HG03139 (cell line): ENCODE measurements around the gene RFX8.
"Not testable (repeated sequence)": the region's sequence is repeated elsewhere in the genome, so short reads cannot be mapped to it uniquely, and the experiment has no call there.

Experiments
- ATAC-seq: cut with Tn5 transposase; IDR thresholded peaks from one replicate; pipeline ENCODE4 v1.9.1; 2021; ENCODE audit not compliant: unreplicated experiment

The RFX8 gene

DNA sequence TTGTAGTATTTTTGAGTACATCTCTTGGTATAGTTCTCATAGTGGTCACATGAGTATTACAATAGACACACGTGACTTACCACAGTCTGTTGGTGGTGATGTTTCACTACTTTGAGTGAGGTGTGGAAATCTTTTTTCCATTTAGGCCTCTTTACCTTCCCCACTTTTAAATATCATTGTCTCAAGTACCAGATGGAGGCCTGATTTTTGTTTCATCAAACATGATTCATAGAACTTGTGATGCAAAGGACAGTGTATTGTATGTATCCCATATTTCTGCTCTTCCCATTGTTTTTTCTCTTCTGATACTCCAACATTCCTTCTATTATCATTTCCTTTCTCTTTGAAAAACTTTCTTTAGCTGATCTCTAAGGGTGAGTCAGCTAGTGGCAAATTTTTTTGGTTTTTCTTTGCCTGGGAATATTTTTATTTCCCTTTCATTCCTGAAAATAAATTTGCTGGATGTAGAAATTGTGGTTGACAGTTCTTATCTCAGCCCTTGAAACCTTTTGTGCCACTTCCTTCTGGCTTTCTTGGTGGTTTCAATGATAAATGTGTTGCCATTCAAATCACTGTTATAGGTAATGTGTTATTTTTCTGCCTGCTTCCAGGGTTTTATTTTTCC lies 32.8 kb downstream of the RFX8 start:
- no peak for ATAC-seq

DNA sequence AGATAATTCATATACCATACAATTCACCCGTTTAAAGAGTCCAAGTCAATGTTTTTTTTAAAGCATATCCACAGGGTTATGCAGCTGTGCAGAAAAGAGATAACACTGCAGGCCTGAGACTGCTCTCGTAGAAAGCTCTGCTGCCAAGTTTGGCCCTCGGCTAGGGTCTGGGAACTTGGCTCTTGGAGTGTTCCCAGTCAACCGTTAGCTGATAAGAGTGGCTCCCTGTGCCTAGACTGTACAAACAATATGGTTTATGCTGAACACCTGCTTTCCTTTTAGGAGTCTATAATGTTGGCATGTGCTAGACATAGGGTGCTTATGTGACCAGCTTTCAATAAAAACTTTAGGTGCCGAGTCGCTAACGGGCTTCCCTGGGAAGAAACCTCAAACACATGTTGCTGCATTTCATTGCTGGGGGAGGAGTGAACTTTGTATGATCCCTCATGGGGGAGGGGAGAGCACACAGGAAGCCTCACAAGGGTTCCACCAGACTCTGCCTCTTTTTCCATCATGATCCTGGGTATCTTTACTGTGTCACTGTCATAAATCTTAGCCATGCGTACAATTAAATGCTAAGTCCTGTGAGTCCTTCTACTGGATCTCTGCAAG lies 34.7 kb downstream of the RFX8 start:
- ATAC-seq, result no peak

DNA sequence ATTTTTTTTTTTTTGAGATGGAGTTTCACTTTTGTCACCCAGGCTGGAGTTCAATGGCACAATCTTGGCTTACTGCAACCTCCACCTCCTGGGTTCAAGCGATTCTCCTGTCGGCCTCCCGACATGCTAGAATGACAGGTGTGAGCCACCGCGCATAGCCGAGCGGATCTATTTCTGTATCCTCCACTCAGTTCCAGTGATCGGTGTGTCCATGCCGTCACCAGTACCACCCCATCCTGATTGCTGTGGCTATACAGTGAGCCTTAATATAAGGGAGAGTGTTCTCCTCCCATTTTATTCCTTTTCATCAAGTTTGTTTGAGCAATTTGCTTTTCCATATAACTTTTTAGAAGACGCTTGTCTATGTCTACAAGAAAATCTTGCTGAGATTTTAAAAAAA lies 35.2 kb downstream of the RFX8 start:
- ATAC-seq, result no peak

DNA sequence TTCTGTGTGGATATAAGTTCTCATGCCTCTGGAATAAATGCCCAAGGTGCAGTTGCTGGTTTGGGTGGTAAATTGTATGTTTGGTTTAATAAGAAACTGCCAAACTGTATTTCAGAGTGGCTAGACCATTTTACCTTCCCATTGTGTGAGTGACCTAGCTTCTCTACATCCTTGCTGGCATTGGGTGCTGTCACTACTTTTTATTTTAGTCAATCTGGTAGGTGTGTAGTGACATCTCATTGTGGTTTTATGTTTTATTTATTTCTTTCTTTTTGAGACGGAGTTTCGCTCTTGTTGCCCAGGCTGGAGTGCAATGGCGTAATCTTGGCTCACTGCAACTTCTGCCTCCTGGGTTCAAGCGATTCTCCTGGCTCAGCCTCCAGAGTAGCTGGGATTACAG lies 36.4 kb downstream of the RFX8 start:
- ATAC-seq, result not testable (repeated sequence)

DNA sequence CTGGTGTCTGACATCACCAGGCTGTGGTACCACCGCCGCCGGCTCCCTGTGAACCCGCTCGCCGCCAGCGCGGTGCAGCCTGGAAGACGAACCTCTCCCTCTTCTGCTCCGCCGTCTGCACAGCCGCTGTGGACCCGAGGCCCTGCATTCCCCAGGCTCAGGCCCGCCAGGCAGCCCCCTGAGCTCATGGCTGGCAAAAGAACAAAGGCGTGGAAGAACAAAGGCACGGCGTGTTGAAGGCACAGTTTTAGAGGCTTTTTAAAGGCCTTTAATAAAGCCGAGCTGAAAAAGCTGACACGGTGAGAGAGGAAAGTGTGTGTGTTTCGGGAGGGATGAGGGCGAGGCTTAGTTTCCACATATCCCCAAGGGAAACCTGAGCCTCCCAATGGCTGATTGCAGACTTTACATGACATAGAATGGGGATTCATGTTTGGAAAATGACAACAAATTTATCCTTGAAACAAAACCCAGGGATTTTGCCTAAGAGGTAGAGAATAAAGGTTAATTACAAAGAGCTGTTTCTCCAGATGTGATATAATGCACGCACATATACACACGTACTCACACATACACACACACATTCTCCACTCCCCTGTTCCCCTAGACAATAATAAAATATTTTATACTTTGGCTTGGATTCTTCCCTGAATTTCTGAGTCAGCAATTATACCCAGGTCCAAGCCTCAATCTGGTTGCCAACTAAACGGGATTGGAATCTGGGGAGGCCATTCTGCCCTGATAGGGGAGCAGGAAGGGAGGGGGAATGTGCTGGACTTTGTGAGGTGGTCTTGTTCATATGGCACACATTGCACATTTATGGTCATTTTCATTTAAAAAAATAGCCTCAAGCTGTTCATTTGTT lies 39.7 kb downstream of the RFX8 start:
- no peak for ATAC-seq

DNA sequence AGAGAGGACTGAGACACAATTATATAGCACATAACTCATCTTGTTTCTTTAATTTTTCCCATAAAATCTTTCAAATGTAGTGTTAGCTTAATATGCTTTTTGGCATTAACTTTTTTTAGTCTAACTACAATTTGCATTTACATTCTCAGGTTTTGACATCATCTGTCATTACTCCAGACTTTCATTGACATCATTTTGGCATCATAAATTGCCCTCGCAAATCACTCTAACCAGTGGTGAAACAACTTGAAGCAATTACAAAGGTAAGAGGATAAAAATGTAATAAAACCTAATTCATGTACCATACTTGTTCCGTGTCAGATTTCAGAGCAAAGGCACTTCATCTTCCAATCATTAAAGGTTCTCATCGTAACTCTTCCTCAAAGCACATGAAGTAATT lies 41.4 kb downstream of the RFX8 start:
- no peak for ATAC-seq

DNA sequence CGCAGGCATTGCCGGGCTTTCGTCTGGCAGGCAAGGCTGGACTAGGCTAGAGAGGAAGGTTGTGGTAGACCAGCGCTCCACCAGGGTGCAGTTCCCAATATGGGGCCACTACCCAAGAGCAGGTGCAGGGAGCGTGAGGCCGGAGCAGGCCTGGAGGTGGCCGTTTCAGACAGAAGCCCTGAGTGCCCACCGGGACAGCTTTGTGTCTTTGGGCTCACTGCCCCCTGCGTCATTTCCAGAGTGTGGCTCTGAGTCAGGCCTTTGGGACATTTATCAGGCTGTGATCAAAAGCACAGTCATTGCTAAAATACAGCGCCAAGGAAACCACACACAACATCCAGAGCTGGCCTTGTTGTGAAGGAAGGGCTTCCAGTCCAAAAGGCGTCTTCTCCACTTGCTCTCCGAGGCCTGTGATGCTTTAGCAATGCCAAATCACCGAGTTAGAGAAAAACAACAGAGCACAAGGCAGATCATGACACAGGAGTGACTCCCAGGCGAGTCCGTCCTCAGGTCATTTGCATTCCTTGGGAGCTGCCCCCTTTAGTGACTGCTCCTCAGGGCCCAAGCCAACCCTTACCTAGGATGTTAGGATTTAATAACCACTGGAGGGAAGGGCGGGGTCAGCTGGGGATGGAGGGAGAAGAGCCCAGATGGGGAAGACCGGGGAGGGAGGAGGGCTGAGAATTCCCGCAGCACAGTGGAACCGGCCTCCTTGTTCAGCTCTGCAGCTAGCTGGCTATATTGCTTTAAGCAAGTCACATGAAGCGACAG lies 42.3 kb downstream of the RFX8 start:
- no peak for ATAC-seq

DNA sequence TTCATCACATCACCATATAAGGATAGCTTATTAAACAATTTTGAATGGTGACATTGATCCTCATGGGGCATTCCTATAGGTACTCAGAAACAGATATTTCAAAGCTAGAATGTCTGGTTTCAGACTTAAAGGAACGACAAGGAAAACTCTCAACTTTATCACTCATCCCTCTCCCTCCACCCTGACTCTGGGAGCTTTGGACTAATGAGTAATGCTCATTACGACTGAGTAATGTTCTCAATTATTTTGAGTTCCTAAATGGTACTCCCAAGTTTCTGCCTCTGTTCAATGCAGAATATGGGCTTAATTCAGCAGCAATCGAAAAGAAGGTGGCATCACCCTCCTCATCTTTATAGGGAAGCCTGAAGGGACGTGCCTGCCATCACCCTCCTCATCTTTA lies 43.4 kb downstream of the RFX8 start:
- ATAC-seq, result no peak

DNA sequence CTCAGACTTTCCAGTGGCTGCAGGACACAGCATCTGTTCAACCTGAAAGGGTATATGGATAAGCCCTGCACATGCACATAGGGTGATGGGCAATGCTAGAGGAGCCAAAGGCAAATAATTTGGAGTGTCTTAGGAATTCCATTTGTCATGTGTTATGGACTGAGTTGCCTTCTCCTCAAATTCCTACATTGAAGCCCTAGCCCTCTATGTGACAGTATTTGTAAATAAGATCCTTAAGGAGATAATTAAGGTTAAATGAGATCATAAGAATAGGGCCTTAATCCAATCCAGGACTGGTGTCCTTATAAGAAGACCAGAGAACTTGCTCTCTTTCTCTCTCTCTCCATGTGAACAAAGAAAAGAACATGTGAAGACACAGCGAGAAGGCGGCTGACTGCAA lies 44.8 kb downstream of the RFX8 start:
- ATAC-seq, result no peak

DNA sequence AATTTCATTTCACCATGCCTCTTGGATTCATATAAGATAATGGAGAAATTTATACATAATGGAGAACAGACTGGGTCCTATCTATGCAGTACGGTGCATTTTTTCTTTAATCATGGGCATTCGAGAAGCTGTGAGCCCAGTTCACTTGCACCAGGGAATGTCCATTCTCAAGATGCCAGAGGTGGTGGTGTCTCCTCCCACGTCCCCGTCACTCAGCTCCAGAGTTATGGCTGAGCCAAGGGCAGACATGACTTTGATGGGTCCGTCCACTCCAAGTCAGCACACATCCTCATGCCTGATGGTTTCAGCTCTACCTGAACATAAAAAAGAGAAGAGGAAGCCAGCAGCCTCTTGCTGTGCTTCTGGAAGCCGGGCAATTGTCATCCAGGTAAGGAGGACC lies 45.5 kb downstream of the RFX8 start:
- no peak for ATAC-seq

DNA sequence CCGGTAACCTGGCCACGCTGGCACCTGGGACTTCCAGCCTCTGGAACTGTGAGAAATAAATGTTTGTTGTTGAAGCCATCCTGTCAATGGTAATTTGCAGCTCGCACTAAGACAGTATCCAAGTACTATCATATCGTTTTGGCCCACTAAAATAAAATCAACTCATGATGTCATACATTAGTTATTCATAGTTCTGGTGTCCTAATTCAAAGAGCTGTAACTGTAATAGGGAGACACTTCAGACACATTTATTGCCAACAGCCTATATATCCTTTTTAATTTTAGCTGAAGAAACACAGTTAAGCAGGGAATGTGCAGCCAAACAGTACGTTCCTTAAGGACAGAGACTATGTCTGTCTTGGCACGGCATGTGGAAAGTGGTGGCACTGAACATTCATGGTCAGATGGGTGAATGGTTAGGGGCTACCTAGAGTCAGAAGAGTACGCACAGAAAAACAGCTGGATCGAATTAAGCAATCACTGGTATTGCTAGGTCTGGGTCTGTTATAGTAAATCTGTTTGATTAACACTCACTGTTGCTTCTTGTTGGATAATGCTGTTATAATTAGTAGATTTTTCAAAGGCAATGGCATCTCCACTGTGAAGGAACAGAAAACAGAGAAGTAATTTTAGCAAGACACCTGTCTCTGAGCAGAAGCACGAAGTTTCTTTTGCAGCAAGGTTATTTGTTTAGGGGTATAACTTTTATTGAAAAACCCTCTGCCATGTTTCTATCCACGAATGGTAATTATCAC lies 46.3 kb downstream of the RFX8 start:
- no peak for ATAC-seq

DNA sequence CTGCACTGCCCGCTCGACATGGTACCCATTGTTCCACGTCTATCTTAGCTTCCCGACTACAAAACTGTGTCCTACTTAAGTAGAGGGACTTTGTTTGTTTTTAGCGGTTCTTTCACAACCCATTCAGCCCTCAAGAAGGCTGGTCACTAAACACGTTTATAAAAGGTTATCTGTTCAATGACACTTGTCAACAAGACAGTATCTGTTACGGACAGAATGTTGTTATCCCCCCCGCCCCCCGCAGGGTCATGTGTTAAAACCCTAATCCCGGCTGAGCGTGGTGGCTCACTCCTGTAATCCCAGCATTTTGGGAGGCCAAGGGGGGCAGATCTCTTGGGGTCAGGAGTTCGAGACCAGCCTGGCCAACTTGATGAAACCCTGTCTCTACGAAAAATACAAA lies 47.2 kb downstream of the RFX8 start:
- ATAC-seq, result no peak

DNA sequence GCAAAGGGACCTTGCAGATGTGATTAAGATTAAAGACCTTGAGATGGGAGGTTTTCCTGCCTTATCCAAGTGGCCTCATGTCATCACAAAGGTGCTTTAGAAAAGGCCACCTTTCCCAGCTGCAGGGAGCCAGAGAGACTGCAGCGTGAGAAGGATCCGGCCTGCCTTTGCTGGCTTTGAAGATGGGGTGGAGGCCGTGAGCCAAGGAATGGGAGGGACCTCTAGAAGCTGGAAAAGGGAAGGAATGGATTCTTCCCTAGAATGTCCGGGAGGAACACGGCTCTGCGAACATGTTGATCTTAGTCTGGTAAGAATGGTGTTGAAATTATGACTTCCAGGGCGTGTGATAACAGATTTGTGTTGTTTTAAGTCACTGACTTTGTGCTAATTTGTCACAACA lies 47.7 kb downstream of the RFX8 start:
- no peak for ATAC-seq

DNA sequence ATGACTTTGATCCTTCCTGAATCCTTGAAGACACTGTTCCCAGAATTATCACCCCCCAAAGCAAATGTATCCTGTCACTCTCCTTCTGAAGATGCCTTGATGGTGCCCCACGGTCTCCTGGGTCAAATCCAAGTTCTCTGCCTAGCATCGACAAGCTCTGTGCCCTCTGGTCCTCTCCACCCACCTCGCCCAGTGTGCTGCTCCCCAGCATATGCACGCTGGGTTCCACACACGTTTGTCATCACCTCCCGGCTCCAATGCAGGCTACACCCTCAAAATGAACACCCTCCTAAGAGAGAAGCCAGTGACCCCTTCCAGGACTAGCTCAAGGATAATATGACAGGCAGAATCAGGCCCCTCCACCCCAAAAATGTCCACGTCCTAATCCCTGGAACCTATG lies 48.1 kb downstream of the RFX8 start:
- no peak for ATAC-seq

DNA sequence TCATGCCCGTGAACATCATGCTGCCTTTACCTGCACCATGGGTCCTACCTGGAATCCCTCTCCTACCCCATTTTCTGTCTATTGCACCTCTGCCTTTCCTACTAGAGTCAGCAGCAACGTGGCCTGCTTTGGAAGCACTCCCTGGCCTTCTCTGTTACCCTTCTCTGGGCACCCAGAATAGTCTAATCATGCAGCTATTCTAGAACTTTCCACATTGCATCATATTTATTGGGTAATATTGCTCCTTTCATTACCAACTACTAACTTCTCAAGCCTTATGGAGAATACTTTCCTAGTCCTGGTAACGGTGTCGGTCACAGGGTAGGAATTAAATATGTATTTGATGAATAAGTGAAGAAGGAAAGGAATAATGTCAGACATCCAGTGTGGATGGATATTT lies 54.3 kb downstream of the RFX8 start:
- ATAC-seq, result no peak

DNA sequence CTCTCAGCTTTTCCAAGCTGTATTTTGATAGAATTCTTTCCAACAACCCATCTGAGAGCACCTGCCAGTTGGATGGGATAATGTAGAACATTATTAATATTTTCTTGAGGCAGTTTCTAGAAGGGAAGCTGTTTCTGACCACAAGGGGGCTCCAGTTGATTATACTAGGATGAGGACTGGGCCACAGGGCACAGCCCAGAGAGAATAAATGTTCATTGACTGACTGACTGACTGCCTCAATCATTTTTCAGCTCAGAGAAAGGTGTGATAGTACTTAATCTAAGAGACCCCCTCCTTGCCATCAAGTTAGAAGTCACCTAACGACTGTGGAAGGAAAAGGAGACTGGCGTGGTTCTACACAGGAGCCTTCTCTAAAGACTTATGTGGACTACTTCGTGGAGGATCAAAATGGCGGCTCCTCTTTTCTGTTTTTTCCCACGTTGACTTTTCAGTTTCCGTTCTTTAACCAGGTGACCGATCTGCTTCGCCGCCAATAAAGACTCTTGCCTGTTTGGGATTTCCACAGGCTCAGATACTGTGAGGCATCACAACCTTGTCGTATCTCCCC lies 55.7 kb downstream of the RFX8 start:
- ATAC-seq, result no peak

DNA sequence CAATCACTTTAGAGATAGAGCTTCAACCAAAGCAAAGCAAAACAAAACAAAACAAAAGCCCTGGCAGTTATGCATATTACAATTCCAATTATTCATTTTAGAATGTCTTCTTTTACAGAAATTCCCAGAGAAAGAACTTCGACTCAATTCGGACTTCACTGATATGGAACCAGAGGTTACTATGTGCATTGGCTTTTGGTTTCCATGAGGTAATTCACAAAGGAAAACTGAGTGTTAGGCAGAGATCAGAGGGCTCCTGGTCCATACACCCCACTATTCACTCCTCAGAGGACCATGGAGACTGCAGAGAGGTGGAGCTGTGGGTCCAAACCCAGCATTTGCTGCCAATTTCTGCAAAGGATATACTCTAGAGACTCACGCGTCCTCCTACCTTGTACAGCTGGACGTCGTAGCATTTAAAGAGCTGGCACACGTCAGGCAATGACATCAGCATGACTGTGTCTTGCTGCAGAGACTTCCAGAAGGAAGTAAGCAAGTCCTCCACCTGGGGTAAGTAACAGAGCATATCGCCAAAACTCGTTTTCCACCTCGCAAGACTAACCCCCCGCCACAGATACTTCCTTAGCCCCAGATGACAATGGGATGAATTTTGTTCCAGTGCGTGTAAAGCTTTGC lies 56.3 kb downstream of the RFX8 start:
- ATAC-seq, result no peak

DNA sequence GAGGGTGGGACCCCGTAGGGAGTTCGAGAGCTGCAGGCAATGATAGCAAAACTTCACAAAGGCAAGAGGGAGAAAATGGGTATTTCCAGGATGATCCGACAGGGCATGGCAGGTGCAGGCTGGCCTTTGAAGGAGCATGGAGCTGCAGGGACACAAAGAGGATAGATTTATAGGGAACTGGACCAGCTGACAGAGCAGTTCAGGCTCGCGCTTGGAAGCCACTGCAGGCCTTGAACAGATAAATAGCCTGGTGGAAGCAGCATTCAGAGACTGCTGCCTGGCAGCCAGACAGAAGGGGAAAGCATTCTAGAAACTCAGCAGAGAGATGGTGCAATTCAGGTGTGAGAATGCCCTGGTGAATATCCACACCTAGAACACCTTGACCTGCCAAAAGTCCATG lies 58.3 kb downstream of the RFX8 start:
- no peak for ATAC-seq

DNA sequence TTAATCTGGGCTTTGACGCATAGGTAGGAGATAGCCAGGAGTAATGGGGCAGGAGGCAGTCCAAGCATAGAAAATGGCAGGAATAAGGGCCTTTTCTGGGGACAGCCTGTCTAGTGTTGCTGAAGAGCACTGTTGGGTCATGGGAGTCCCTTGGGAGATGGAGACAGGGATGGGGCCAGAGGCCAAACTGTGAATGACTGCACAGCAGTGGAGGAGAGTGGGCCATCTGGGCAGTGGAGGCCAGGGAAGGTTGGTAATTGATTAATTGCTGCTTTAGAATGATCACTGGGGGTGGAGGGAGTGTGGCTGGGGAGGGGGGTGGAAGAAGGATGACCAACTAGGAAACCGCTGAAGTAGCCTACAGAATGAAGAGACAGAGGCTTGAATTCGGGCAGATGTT lies 59.0 kb downstream of the RFX8 start:
- ATAC-seq, result no peak

DNA sequence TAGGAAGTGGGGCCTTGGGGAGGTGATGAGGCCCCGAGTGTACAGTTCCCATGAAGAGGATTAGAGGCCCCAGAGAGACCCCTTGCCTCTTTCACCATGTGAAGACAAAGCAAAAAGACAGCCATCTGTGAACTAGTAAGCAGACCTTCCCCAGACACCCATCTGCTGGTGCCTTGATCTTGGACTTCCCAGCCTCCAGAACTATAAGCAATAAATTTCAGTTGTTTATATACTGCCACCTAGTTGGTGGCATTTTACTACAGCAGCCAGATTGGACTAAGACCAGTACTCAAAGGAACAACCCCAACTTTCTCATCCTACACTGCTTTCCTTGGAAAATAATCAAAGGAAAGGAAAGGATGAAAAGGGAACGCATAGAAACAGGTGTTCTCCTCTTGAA lies 59.7 kb downstream of the RFX8 start:
- ATAC-seq, result no peak
